DMS 273 (cell line): ENCODE results near the gene CBLN2.

Experiments used
- DNase-seq: peaks from one replicate; lab custom pipeline; 2025; ENCODE audit not compliant: unreplicated experiment; lab: John Stamatoyannopoulos, UW

The CBLN2 gene

GRCh38 chr18:72544092-72544886 is at the start of gene CBLN2:
Gene CBLN2 (minus strand): TSS chr18:72544342. CDS start chr18:72542160, 2,182 bp downstream.
- DNase-seq: peak; percentile 90

DNA sequence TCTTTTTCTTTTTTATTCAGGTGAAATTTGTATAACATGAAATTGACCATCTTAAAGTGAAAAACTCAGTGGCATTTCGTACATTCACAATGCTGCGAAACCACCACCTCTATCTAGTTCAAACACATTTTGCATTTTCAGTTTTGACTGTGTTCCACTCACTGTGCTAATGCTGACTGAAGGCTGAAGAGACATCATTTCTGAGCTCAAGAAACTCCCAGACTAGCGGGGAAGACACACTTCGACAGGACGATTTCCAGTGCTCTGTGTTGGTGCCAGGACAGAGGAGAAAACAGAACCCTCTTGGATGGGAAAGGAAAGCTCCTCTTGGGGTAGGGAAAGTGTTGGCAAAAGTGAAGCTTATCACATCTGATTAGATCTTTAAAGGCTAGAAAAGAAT is 44.2 kb upstream of the CBLN2 start:
- no peak for DNase-seq

DNA sequence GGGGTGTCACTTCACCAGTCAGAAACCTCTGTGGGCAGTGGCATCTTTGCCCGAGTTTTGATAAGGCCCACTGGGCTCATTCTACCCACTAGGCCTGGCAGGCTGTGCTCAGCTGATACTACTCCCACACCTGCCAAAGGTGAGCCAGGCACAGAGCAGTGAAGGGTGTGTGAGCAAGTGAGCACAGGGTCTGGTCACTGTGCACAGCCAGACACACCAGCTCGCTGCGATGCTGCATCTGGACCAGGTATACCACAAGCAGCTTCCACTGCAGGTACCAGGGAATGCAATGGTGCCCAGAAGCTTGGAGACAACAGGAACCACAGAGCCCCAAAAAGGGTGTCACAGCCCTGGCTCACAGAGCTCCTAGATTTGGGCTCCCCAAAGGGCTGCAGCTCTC is 40.6 kb upstream of the CBLN2 start:
- no peak for DNase-seq

DNA sequence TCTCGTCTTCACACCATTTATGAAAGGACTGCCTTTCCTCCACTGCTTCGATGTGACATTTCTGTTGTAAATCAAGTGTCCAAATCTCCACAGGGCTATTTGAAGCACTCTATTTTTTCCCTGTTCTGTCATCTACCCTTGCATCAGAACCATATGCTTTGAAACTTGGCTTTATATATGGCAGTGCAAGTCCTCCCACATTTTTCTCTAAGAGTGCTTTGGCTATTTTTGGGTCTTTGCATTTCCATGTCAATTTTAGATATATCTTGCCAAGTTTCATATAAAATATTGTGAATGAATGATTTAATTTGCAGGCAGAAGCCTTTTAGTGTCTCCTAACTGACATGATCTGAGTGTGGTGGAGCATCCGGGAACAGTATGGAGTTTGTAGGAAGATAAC is 37.8 kb upstream of the CBLN2 start:
- no peak for DNase-seq

DNA sequence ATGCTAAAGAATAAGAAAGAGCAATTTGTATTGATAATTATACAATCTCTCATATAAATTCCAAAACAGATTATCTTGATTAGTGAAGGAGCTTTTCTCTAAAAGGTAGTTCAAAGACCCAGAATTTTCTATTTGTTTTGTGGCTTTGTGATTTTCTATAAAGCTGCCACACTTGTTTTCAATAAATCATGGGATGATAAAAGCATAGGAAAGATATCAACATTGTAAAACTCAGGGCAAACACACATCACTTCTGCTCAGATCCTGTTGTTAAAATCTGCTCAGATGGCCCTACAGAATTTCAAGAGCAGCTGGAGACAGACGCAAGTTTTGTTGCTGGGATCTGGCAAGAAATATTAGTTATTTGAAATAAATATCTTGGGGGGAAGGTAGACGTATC is 28.8 kb upstream of the CBLN2 start:
- DNase-seq: no peak

DNA sequence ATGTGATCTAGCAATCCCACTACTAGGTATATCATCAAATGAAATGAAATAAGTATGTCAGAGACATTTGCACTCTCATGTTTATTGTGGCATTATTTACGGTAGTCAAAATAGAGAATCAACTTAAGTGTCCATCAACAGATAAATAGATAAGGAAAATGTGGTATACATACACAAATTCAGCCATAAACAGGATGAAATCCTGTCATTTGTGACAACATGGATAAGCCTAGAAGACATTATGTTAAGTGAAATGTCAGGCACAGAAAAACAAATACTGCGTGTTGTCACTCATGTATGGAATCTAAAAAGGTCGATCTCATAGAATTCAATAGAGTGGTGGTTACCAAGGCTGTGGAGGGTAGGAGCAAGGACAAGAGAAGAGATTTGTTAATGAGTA is 22.1 kb upstream of the CBLN2 start:
- no peak for DNase-seq

DNA sequence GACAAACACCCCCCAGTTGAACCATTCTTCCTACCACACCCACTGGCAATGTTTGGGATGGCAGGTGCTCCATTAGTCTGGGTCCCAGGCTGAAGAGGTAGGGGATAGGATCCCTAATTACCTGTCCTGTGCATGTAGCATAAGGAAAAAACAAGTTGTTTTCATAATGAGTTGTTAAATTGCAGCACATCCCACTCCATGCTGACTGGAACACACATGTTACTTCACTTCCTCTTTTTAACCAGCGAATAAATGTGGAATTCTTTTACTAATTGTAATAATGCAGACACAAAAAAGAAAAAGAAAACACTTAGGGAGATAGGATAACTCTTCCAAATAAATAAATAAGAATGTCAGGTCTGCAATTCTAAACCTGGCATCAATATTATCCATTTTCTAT is 11.8 kb upstream of the CBLN2 start:
- no peak for DNase-seq

- no peak for DNase-seq
Measured at GRCh38 chr18:72555101-72555500, 11.0 kb upstream of the CBLN2 start.

DNA sequence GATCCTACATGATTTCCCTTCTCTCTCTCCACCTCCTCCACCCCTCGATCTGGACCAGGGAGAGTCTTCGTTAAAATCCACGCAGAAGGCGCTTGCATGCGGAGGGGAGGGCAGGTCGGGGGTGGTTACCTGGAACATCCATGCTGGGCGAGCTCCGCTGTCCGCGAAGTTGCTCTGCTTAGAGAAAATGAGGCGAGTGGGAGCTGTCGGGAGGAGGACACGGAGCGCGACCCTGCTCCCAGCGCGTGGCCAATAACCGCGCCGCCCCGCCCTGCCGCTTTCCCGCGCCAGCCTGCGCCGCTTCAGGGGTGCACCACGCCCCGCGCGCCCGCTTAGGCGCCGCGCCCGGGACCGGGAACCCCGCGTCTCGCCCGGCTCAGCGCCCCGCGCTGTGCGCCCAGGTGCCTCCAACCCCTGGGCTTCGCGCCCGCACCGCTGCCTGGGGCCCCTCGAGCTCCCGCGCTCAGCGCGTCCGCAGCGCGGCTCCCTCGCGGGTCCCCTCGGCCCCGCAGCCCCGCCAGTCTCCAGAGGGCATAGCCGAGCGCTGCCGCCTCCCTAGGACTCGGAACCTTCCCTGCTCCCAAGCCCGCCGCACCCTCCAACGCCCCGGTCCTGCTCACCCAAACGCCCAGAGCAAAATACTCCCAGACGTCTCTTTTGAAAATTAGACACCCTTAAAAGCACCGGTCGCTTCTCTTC is 636 bp downstream of the CBLN2 start:
- DNase-seq: peak; percentile 30

DNA sequence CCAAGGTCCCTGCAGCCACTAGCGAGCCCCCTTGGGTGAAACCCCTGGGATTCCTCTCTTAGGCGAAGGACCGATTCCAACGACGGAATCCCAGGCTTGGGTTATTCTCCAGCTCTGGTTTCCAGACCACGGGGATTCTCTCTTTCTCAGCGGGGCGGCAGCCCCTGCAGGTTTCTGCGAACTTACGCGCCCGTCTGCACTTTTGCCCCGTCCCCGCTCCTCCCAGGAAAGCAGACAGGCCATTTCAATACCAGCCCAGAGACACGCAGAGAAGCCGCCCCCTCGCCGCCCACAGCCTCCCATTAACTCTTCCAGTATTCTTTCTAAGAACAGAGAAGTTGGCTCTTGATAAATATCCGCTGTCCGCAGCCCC is 1.2 kb downstream of the CBLN2 start:
- DNase-seq: peak; percentile 30

DNA sequence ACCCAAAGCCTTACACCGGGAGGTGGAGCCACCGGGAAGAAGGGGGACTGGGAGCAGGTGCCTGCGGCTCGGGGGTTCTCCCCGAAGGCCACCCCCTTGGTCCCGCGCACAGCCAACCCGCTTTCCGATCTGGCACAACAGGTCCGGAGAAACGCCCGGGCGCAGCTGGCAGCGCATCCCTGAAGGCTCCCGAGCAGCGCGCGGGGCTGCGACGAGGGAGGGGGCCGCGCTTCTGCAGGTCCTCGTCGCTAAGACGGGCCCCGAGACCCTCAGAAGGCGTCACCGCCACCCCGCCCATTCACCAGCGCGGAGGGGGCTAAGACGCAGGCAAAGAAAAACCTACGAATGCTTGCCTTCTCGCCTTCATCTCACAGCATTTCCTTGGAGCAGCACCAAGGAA is 1.8 kb downstream of the CBLN2 start:
- DNase-seq: peak; percentile 30

- peak; percentile 30 for DNase-seq
Measured at GRCh38 chr18:72541871-72542332, 2.2 kb downstream of the CBLN2 start.

GRCh38 chr18:72539901-72540300 is 4.2 kb downstream of the CBLN2 start:
- DNase-seq: no peak

DNA sequence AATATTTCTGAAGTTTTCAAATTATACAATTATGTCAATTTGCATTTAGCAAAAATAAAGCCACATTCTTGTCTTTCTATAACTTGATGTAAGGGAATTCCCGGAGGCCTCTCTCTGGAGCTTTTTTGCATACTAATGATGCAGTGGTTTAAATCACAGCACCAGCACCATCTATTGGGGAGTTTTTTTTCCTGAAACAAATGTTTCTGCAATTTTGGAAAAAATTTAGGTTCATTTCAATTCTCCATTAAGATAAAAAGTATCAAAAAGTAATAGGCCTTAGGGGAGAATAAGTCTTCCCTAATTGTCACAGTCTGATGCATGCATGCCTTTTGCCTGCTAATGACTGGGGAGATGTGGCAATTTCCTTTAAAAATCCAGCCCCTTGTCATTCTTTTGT is 13.5 kb downstream of the CBLN2 start:
- no peak for DNase-seq

GRCh38 chr18:72504866-72505265 is 39.3 kb downstream of the CBLN2 start:
- DNase-seq: no peak

- DNase-seq: no peak
Measured at GRCh38 chr18:72502671-72503431, 41.3 kb downstream of the CBLN2 start.

- no peak for DNase-seq
Measured at GRCh38 chr18:72492497-72492896, 51.6 kb downstream of the CBLN2 start.
